ENCODE data around the gene DNAJC6.

Gene DNAJC6

DNA sequence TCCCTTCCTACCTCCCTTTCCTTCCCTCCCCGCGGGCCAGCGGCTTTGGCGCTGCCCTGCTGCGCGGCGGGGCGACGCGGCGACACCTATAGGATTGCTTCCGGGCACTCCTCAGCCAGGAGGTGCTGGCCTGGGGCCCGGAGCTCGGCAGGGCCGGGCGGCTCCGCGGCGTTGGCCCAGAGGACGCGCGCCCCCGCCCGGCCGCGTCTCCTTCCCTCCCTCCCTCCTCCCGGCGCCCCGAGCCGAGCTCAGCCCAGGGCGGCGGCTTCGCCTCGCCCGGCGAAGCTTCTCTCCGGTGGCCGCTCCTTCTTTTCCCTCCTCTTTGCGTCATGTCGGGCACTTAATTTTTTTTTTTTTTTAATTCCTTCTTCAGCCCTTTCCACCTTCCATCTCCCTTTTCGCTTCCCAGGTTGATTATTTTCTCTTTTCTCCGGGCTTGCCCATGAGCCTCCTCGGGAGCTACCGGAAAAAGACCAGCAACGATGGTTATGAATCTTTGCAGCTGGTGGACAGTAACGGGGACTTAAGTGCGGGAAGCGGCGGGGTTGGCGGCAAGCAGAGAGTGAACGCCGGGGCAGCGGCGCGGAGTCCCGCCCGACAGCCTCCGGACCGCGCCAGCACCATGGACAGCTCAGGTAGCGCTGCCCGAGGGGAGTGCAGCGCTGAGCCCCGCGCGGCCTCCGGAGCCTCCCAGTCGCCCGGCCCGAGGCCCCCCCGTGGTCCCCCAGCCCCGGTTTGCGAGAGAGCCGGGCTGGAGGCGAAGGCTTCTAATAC, at the start of gene DNAJC6:
Gene DNAJC6 (plus strand): TSS at position 240 of the 774 bp plus-strand sequence. CDS start 203 bp downstream, at position 443.
- Histone ChIP-seq H3K9ac (ENCODE audit: low read length in 2 of 2) (no peak within 1 kb of the TSS), H3K9me3 (ENCODE audit: control insufficient read depth in 2 of 2, low read length in 2 of 2) (no peaks in the 10 kb centered on the region), H3K27ac (ENCODE audit: low read length) (no peak within 1 kb of the TSS), H3K36me3 (ENCODE audit: control insufficient read depth in 2 of 2, insufficient read depth in 2 of 2, low read length in 2 of 2) (no peaks in the 10 kb centered on the region), H3K4me1 (ENCODE audit: control insufficient read depth, insufficient read depth, low read length) (peaks cover 5% of the 10 kb centered on the region), H3K27me3 (ENCODE audit: control insufficient read depth in 1 of 2, insufficient read depth in 2 of 2, low read length in 2 of 2) (peaks cover 8 to 21% of the 10 kb centered on the region in 2 donors), H3K4me3 (ENCODE audit: low read length in 2 of 2) (peak within 1 kb of the TSS; percentile 53 to 62)

DNA sequence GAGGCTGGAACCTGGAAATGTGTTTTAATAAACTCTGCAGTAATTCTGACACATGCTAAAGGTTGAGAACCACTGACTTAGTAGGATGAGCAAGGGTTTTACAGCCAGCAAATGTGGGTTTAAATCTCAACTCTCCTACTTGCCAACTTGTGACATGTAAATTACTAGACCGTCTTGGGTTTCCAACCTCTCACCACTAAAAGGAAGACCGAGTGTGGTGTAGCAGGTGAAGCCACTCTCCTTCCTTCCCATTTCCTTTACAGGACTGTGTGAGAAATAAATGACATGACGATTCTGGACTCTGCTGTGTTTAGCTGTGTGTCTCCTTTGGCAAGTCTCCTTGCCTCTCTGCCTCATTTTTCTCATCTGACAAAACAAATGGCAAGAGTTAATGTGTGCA, 49.5 kb upstream of the DNAJC6 start:
- no peak overlapping the region for H3K27ac ChIP-seq (ENCODE audit: low read length)
- H3K9ac ChIP-seq (ENCODE audit: low read length in 2 of 2), result no peak overlapping the region
- peaks cover 10 to 11% of the 10 kb centered on the region in 2 donors for H3K27me3 ChIP-seq (ENCODE audit: control insufficient read depth in 1 of 2, insufficient read depth in 2 of 2, low read length in 2 of 2)
- no peaks in the 10 kb centered on the region for H3K36me3 ChIP-seq (ENCODE audit: control insufficient read depth in 2 of 2, insufficient read depth in 2 of 2, low read length in 2 of 2)
- no peak overlapping the region for H3K4me3 ChIP-seq (ENCODE audit: low read length in 2 of 2)
- H3K4me1 ChIP-seq (ENCODE audit: control insufficient read depth, insufficient read depth, low read length), result peaks cover 5% of the 10 kb centered on the region
- no peaks in the 10 kb centered on the region for H3K9me3 ChIP-seq (ENCODE audit: control insufficient read depth in 2 of 2, low read length in 2 of 2)

- H3K9ac ChIP-seq (ENCODE audit: low read length in 2 of 2), result no peak overlapping the region
- H3K4me3 ChIP-seq (ENCODE audit: low read length in 2 of 2), result no peak overlapping the region
- H3K27ac ChIP-seq (ENCODE audit: low read length), result no peak overlapping the region
- peaks cover 17 to 20% of the 10 kb centered on the region in 2 donors for H3K27me3 ChIP-seq (ENCODE audit: control insufficient read depth in 1 of 2, insufficient read depth in 2 of 2, low read length in 2 of 2)
- no peaks in the 10 kb centered on the region for H3K36me3 ChIP-seq (ENCODE audit: control insufficient read depth in 2 of 2, insufficient read depth in 2 of 2, low read length in 2 of 2)
- H3K9me3 ChIP-seq (ENCODE audit: control insufficient read depth in 2 of 2, low read length in 2 of 2), result no peaks in the 10 kb centered on the region
- peaks cover 10% of the 10 kb centered on the region for H3K4me1 ChIP-seq (ENCODE audit: control insufficient read depth, insufficient read depth, low read length)
Observed at GRCh38 chr1:65260851-65261473, 48.4 kb upstream of the DNAJC6 start.

GRCh38 chr1:65263286-65263685, 46.1 kb upstream of the DNAJC6 start:
- Histone ChIP-seq H3K4me3 (ENCODE audit: low read length in 2 of 2) (no peak overlapping the region), H3K9ac (ENCODE audit: low read length in 2 of 2) (no peak overlapping the region), H3K9me3 (ENCODE audit: control insufficient read depth in 2 of 2, low read length in 2 of 2) (no peaks in the 10 kb centered on the region), H3K36me3 (ENCODE audit: control insufficient read depth in 2 of 2, insufficient read depth in 2 of 2, low read length in 2 of 2) (no peaks in the 10 kb centered on the region), H3K27me3 (ENCODE audit: control insufficient read depth in 1 of 2, insufficient read depth in 2 of 2, low read length in 2 of 2) (peaks cover 24 to 27% of the 10 kb centered on the region in 2 donors), H3K27ac (ENCODE audit: low read length) (no peak overlapping the region), H3K4me1 (ENCODE audit: control insufficient read depth, insufficient read depth, low read length) (peaks cover 14% of the 10 kb centered on the region)

DNA sequence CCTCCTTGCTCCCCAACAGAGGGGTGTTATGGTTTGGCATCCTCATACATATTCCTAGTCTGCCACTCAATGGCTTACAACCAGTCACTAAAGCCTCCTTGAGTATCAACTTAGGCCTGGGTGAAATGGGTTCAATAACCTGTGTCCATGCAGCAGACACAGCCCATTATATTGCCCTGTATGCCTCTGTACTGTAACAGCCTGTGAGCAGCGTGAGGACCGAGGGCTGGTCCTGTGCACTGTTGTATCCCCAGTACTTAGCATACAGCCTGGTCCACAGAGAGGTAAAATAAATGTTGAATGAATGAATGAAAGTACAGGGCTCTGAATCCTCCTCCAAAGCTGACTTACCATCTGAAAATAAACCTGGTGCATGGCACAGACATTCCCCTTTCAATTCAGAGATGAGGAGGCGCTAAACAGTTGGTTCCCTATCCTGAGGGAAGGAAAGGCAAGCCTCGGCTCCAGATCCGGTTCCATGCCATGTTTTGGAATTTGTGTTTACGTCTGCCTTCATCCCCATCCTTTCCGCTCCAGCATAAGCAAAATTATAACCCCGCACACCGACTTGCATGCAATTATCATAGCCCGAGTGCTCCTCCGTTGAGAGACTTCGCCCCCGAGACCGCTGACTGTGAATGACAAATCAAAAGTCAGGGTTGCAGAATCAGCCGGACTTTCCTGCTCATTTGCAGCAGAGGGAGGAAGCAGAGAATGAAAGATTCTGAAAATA, 45.0 kb upstream of the DNAJC6 start:
- Histone ChIP-seq H3K36me3 (ENCODE audit: control insufficient read depth in 2 of 2, insufficient read depth in 2 of 2, low read length in 2 of 2) (no peaks in the 10 kb centered on the region), H3K9ac (ENCODE audit: low read length in 2 of 2) (no peak overlapping the region), H3K9me3 (ENCODE audit: control insufficient read depth in 2 of 2, low read length in 2 of 2) (no peaks in the 10 kb centered on the region), H3K4me3 (ENCODE audit: low read length in 2 of 2) (peak overlapping the region; percentile 40 to 66), H3K4me1 (ENCODE audit: control insufficient read depth, insufficient read depth, low read length) (peaks cover 14% of the 10 kb centered on the region), H3K27ac (ENCODE audit: low read length) (no peak overlapping the region), H3K27me3 (ENCODE audit: control insufficient read depth in 1 of 2, insufficient read depth in 2 of 2, low read length in 2 of 2) (peaks cover 24 to 27% of the 10 kb centered on the region in 2 donors)

GRCh38 chr1:65265296-65265650, 44.1 kb upstream of the DNAJC6 start:
- Histone ChIP-seq H3K27me3 (ENCODE audit: control insufficient read depth in 1 of 2, insufficient read depth in 2 of 2, low read length in 2 of 2) (peaks cover 24 to 27% of the 10 kb centered on the region in 2 donors), H3K27ac (ENCODE audit: low read length) (no peak overlapping the region), H3K36me3 (ENCODE audit: control insufficient read depth in 2 of 2, insufficient read depth in 2 of 2, low read length in 2 of 2) (no peaks in the 10 kb centered on the region), H3K4me3 (ENCODE audit: low read length in 2 of 2) (peak overlapping the region; percentile 56 to 71), H3K4me1 (ENCODE audit: control insufficient read depth, insufficient read depth, low read length) (peaks cover 14% of the 10 kb centered on the region), H3K9me3 (ENCODE audit: control insufficient read depth in 2 of 2, low read length in 2 of 2) (no peaks in the 10 kb centered on the region), H3K9ac (ENCODE audit: low read length in 2 of 2) (no peak overlapping the region)

- Histone ChIP-seq H3K27ac (ENCODE audit: low read length) (no peak overlapping the region), H3K9me3 (ENCODE audit: control insufficient read depth in 2 of 2, low read length in 2 of 2) (no peaks in the 10 kb centered on the region), H3K4me1 (ENCODE audit: control insufficient read depth, insufficient read depth, low read length) (peaks cover 12% of the 10 kb centered on the region), H3K9ac (ENCODE audit: low read length in 2 of 2) (no peak overlapping the region), H3K4me3 (ENCODE audit: low read length in 2 of 2) (peak overlapping the region; percentile 56 to 71), H3K27me3 (ENCODE audit: control insufficient read depth in 1 of 2, insufficient read depth in 2 of 2, low read length in 2 of 2) (peaks cover 24 to 27% of the 10 kb centered on the region in 2 donors), H3K36me3 (ENCODE audit: control insufficient read depth in 2 of 2, insufficient read depth in 2 of 2, low read length in 2 of 2) (no peaks in the 10 kb centered on the region)
Observed at GRCh38 chr1:65265651-65266351, 43.5 kb upstream of the DNAJC6 start.

GRCh38 chr1:65266476-65266875, 42.9 kb upstream of the DNAJC6 start:
- peak overlapping the region in 1 of 2 donors; percentile 71 for H3K4me3 ChIP-seq (ENCODE audit: low read length in 2 of 2)
- H3K36me3 ChIP-seq (ENCODE audit: control insufficient read depth in 2 of 2, insufficient read depth in 2 of 2, low read length in 2 of 2), result no peaks in the 10 kb centered on the region
- H3K9me3 ChIP-seq (ENCODE audit: control insufficient read depth in 2 of 2, low read length in 2 of 2), result no peaks in the 10 kb centered on the region
- H3K4me1 ChIP-seq (ENCODE audit: control insufficient read depth, insufficient read depth, low read length), result peaks cover 12% of the 10 kb centered on the region
- H3K9ac ChIP-seq (ENCODE audit: low read length in 2 of 2), result no peak overlapping the region
- H3K27ac ChIP-seq (ENCODE audit: low read length), result no peak overlapping the region
- H3K27me3 ChIP-seq (ENCODE audit: control insufficient read depth in 1 of 2, insufficient read depth in 2 of 2, low read length in 2 of 2), result peaks cover 24 to 27% of the 10 kb centered on the region in 2 donors

DNA sequence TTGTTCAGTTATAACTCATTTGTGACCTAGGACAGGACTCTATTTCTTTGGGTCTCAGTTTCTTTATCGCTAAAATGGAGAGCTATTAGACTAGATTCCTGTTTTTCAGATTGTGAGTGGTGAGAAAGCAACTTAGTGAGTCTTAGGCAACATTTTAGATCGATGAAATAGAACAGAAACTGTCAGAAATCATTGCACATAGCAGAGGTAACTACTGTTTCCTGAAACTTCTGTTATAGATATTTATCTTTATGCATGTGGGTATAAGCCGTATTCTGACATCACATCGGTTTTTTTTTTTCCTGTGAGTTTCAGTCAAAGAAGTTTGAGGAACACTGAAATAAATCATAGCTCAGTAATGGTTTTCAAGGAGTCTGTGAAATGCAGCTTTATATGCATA, 42.1 kb upstream of the DNAJC6 start:
- Histone ChIP-seq H3K4me3 (ENCODE audit: low read length in 2 of 2) (no peak overlapping the region), H3K9ac (ENCODE audit: low read length in 2 of 2) (no peak overlapping the region), H3K36me3 (ENCODE audit: control insufficient read depth in 2 of 2, insufficient read depth in 2 of 2, low read length in 2 of 2) (no peaks in the 10 kb centered on the region), H3K4me1 (ENCODE audit: control insufficient read depth, insufficient read depth, low read length) (peaks cover 12% of the 10 kb centered on the region), H3K27ac (ENCODE audit: low read length) (no peak overlapping the region), H3K27me3 (ENCODE audit: control insufficient read depth in 1 of 2, insufficient read depth in 2 of 2, low read length in 2 of 2) (peaks cover 24 to 27% of the 10 kb centered on the region in 2 donors), H3K9me3 (ENCODE audit: control insufficient read depth in 2 of 2, low read length in 2 of 2) (no peaks in the 10 kb centered on the region)

DNA sequence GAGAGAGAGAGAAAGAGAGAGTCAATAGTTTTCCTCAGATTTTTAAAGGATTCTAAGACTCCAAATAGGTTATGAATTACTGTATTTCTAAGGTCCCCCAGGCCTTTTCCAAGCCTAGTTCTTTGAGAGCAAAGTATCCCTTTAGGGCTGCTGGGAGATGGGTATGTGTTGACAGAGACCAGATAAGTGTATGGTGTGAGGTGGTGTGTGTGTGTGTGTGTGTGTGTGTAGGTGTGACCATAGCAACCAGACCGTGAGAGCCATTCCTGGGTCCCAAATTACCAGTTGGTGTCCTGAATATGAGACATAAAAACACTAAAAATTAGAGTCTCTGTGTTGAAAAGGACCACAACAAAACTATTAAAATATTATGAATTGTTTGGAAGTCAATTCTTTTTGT, 41.7 kb upstream of the DNAJC6 start:
- H3K4me3 ChIP-seq (ENCODE audit: low read length in 2 of 2), result no peak overlapping the region
- no peaks in the 10 kb centered on the region for H3K9me3 ChIP-seq (ENCODE audit: control insufficient read depth in 2 of 2, low read length in 2 of 2)
- peaks cover 12% of the 10 kb centered on the region for H3K4me1 ChIP-seq (ENCODE audit: control insufficient read depth, insufficient read depth, low read length)
- peaks cover 24 to 27% of the 10 kb centered on the region in 2 donors for H3K27me3 ChIP-seq (ENCODE audit: control insufficient read depth in 1 of 2, insufficient read depth in 2 of 2, low read length in 2 of 2)
- no peak overlapping the region for H3K27ac ChIP-seq (ENCODE audit: low read length)
- H3K36me3 ChIP-seq (ENCODE audit: control insufficient read depth in 2 of 2, insufficient read depth in 2 of 2, low read length in 2 of 2), result no peaks in the 10 kb centered on the region
- H3K9ac ChIP-seq (ENCODE audit: low read length in 2 of 2), result no peak overlapping the region

Measured in stomach smooth muscle (tissue), 2 donors.